HepG2 (cell line): ENCODE measurements around the gene DCLK1. TPM values are rescaled to one million over a fixed set of nuclear protein-coding genes. Genes with fewer than 3 reads are reported as not detected.

Source experiments
- ATAC-seq: fragments of 200-7000 bp; cut with Tn5 transposase; 3 replicates; pipeline ENCODE4 v1.9.1; 2020; ENCODE audit warnings: mild to moderate bottlenecking, moderate library complexity
- BruUV-seq: library from RNA; stranded (reverse); fragments of 400-500 nt; replicated peaks from 2 replicates; lab custom pipeline; 2021; lab: Mats Ljungman, UMichigan
- CTCF ChIA-PET: fragments of 300-600 bp; formaldehyde crosslinking; extraction: SDS; loops from one replicate; lab custom pipeline; 2021; ENCODE audit warnings: low total read pairs, inconsistent platforms, low intra/inter-chr PET ratio; lab: Yijun Ruan, JAX
- POLR2A ChIA-PET: fragments of 350-600 bp; sonication (Branson Sonifier 250); formaldehyde crosslinking; loops from one replicate; lab custom pipeline; 2020; ENCODE audit warnings: antibody characterized with exemption, inconsistent platforms; lab: Yijun Ruan, JAX
- DNase-seq: peaks from one replicate; pipeline ENCODE4 v3.0.0-alpha.2; 2015; ENCODE audit warnings: low spot score
- FAIRE-seq: peaks from 3 replicates; lab custom pipeline; 2011; peaks lifted over from hg19 to GRCh38; lab: Jason Lieb, UNC
- H2AFZ ChIP-seq: one replicate; pipeline ENCODE4 v1.6.1; 2011; ENCODE audit warnings: low read length, inconsistent platforms
- H3K27ac ChIP-seq: fragments of 300-600 bp; 3 replicates; pipeline ENCODE4 v1.8.0; 2011; ENCODE audit warnings: mixed run types, mild to moderate bottlenecking, mixed read lengths, low read length, inconsistent platforms; ENCODE audit not compliant: insufficient read depth; ENCODE audit errors: extremely low read length
- H3K27me3 ChIP-seq, 2 experiments: fragments of 200-600 bp in 1 of 2; 2 replicates in 1 of 2; 3 replicates in 1 of 2; pipeline versions ENCODE4 v1.6.0 to v1.8.0; 2011; ENCODE audit warnings: low read length in 2 of 2, mild to moderate bottlenecking in 2 of 2, moderate library complexity in 2 of 2, inconsistent platforms in 1 of 2; ENCODE audit not compliant: insufficient read depth in 2 of 2, control insufficient read depth in 1 of 2
- H3K36me3 ChIP-seq, 2 experiments: fragments of 200-600 bp in 1 of 2; replicated peaks in 1 of 2; 2 replicates in 1 of 2; 3 replicates in 1 of 2; pipeline versions ENCODE4 v1.5.1 to v1.8.0; 2011; ENCODE audit warnings: low read length in 2 of 2, inconsistent platforms in 1 of 2; ENCODE audit not compliant: insufficient read depth in 2 of 2, control insufficient read depth in 1 of 2
- H3K4me1 ChIP-seq: 2 replicates; pipeline ENCODE4 v1.5.1; 2012; ENCODE audit warnings: low read length, inconsistent platforms; ENCODE audit not compliant: insufficient read depth
- H3K4me2 ChIP-seq: 2 replicates; pipeline ENCODE4 v1.6.0; 2011; ENCODE audit warnings: low read depth, low read length, inconsistent platforms
- H3K4me3 ChIP-seq, 3 experiments: fragments of 200-600 bp in 1 of 3; sonication (generic), shearing (Covaris generic) in 1 of 3; replicated peaks in 1 of 3; 2 replicates each; pipeline ENCODE4 v1.5.1; 2011 to 2016; ENCODE audit warnings: low read length in 3 of 3, inconsistent platforms in 2 of 3, low read depth in 2 of 3, mild to moderate bottlenecking in 2 of 3, control low read depth in 1 of 3, mixed read lengths in 1 of 3; ENCODE audit not compliant: insufficient read depth in 1 of 3
- H3K79me2 ChIP-seq: one replicate; pipeline ENCODE4 v1.6.1; 2011; ENCODE audit warnings: low read length, inconsistent platforms; ENCODE audit not compliant: insufficient read depth
- H3K9ac ChIP-seq: 2 replicates; pipeline ENCODE4 v1.6.0; 2011; ENCODE audit warnings: mild to moderate bottlenecking, low read depth, low read length, inconsistent platforms; ENCODE audit not compliant: insufficient read depth
- H3K9me3 ChIP-seq: 2 replicates; pipeline ENCODE4 v1.5.1; 2012; ENCODE audit warnings: mild to moderate bottlenecking, low read length
- H4K20me1 ChIP-seq: 2 replicates; pipeline ENCODE4 v1.6.0; 2011; ENCODE audit warnings: inconsistent platforms, mild to moderate bottlenecking, low read length, moderate library complexity; ENCODE audit not compliant: insufficient read depth
- ELF4 ChIP-seq: sonication (generic); formaldehyde crosslinking; IDR thresholded peaks from 2 replicates; pipeline ENCODE4 v1.5.0; 2020; ENCODE audit warnings: missing genetic modification reagents, mild to moderate bottlenecking, moderate library complexity, borderline replicate concordance
- KLF15 ChIP-seq: sonication (generic); formaldehyde crosslinking; IDR thresholded peaks from 2 replicates; pipeline ENCODE4 v1.8.1; 2023; ENCODE audit warnings: borderline replicate concordance, mild to moderate bottlenecking, inconsistent platforms, missing genetic modification reagents, mixed read lengths
- TP53 ChIP-seq: sonication (generic); formaldehyde crosslinking; conservative IDR thresholded peaks from 2 replicates; pipeline ENCODE4 v1.4.0; 2020; ENCODE audit warnings: missing genetic modification reagents
- ZFP36L1 ChIP-seq: sonication (generic); formaldehyde crosslinking; IDR thresholded peaks from 2 replicates; pipeline ENCODE4 v1.8.0; 2022; ENCODE audit warnings: mild to moderate bottlenecking, missing genetic modification reagents, moderate library complexity
- WGBS: methylation state at CpG from one replicate; pipeline ENCODE4 v1.1.6; 2017; ENCODE audit warnings: low lambda C conversion rate; 5-methylcytosine and 5-hydroxymethylcytosine counted together
- in situ Hi-C: cut with HindIII; loops from 2 replicates; pipeline ENCODE4 v1.10.0; 2017; ENCODE audit warnings: low pct_unique_long_range_greater_than_20kb; ENCODE audit not compliant: extremely low pct_ligation_motif_present
- intact Hi-C: fragments of 100-400 bp; cut with micrococcal nuclease; formaldehyde crosslinking; loops from one replicate; pipeline ENCODE4 v1.10.0; 2022; ENCODE audit not compliant: unreplicated experiment
- polyA plus RNA-seq, 8 experiments: library from polyadenylated mRNA; depleted of rRNA in 3 of 8; stranded (reverse) in 7 of 8; unstranded in 1 of 8; fragments of >200 nt; fragmentation: Illumina TruSeq in 4 of 8; extraction: Trizol in 4 of 8; gene quantifications; 2 replicates each; pipeline versions ENCODE4 v1.2.1 to v1.2.3, GENCODE V29; 2011 to 2016; ENCODE audit warnings: low read depth in 4 of 8, missing spikeins in 1 of 8, mixed read lengths in 1 of 8; ENCODE audit not compliant: insufficient read depth in 1 of 8
- total RNA-seq, 5 experiments: library from RNA; depleted of rRNA; stranded (reverse); fragments of >200 nt; fragmentation: Illumina TruSeq; extraction: Trizol; gene quantifications; 2 replicates each; pipeline ENCODE4 v1.2.3, GENCODE V29; 2016; ENCODE audit warnings: low read depth in 1 of 5
- TF ChIP-seq, protein P1 (sequence below): sonication (generic); formaldehyde crosslinking; IDR thresholded peaks from 2 replicates; pipeline ENCODE4 v1.8.1; 2023; ENCODE audit warnings: missing genetic modification reagents, inconsistent platforms, borderline replicate concordance
- TF ChIP-seq, protein P2 (sequence below): sonication (generic); formaldehyde crosslinking; IDR thresholded peaks from 2 replicates; pipeline ENCODE4 v1.4.0; 2020; ENCODE audit warnings: mild to moderate bottlenecking, missing genetic modification reagents

Gene DCLK1
- total and polyA plus RNA-seq, 2 of the 13 experiments (the other 11 are each of a cell fraction or from before 2014, with no cell fraction given): not detected

DNA sequence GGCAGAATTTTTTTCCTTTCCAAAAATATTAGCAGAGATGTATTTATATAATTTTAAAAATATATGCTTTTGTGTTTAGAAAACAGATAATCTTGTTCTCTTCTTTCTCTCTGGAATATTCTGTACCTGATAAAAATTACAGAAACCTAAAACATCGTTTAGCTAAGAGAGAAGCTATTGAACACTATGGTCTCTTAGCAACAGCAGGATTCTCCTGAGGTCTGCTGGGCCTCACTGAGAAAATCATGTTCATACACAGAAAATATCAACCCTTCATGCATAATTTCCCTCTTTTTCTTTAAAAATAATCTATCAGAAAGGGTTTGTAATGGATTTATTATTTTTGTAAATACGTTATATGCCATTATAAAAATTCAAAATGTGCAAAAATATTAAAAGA lies 242.2 kb downstream of the DCLK1 start:
- no peak for TF ChIP-seq ZFP36L1 (CRISPR knock-in tag)
- TF ChIP-seq, protein P1, sequence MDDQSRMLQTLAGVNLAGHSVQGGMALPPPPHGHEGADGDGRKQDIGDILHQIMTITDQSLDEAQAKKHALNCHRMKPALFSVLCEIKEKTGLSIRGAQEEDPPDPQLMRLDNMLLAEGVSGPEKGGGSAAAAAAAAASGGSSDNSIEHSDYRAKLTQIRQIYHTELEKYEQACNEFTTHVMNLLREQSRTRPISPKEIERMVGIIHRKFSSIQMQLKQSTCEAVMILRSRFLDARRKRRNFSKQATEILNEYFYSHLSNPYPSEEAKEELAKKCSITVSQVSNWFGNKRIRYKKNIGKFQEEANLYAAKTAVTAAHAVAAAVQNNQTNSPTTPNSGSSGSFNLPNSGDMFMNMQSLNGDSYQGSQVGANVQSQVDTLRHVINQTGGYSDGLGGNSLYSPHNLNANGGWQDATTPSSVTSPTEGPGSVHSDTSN (CRISPR knock-in tag): no peak
- in situ Hi-C loops (no loop called here), intact Hi-C loops (no loop called here)
- DNase-seq (no peak), FAIRE-seq (no peak), ATAC-seq (no peak)
- 0% methylated on average over 2 of the region's 2 CpGs for WGBS
- Histone ChIP-seq H2AFZ (no peak overlapping the region), H3K4me2 (no peak overlapping the region), H3K36me3 (no peaks in the 10 kb centered on the region), H3K27me3 (no peaks in the 10 kb centered on the region), H3K9me3 (no peaks in the 10 kb centered on the region), H3K4me3 (no peak overlapping the region), H3K9ac (no peak overlapping the region), H3K79me2 (no peaks in the 10 kb centered on the region), H4K20me1 (no peaks in the 10 kb centered on the region), H3K27ac (no peak overlapping the region), H3K4me1 (no peaks in the 10 kb centered on the region)
- CTCF ChIA-PET: no interaction called here
- POLR2A ChIA-PET: no interaction called here
- no TSS peak for BruUV-seq

DNA sequence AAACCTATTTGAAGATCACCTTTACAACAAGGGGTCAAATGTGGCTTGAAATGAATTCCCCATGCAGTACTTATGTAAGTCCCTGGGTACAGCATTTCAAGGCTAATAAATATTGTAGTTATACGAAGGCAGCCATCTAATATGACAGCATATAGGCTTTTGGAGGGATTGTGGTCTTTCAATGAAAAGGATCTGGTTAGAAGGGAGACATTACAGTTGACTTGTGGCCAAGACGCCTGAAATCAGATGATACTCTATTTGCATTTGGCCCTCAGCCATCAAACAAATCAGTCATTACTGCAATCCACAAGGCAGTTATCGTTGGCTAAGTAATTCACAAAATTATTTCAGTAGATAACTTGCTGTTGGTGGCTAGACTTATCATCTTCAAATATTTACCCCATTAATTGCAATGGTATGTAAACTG lies 242.7 kb downstream of the DCLK1 start:
- H4K20me1 ChIP-seq: no peaks in the 10 kb centered on the region
- H2AFZ ChIP-seq: no peak overlapping the region
- no peaks in the 10 kb centered on the region for H3K36me3 ChIP-seq
- WGBS: 3% methylated on average over 3 of the region's 3 CpGs
- no TSS peak for BruUV-seq
- DNase-seq (no peak), ATAC-seq (no peak), FAIRE-seq (no peak)
- no peaks in the 10 kb centered on the region for H3K4me1 ChIP-seq
- ChIA-PET CTCF (no interaction called here), POLR2A (no interaction called here)
- no peaks in the 10 kb centered on the region for H3K9me3 ChIP-seq
- in situ Hi-C loops: no loop called here
- H3K27me3 ChIP-seq: no peaks in the 10 kb centered on the region
- intact Hi-C loops: no loop called here
- TF ChIP-seq KLF15: no peak
- TF ChIP-seq, protein P2, sequence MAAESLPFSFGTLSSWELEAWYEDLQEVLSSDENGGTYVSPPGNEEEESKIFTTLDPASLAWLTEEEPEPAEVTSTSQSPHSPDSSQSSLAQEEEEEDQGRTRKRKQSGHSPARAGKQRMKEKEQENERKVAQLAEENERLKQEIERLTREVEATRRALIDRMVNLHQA (CRISPR knock-in tag): no peak
- TF ChIP-seq TP53 (CRISPR knock-in tag): no peak
- no peak for TF ChIP-seq ELF4 (CRISPR knock-in tag)
- H3K27ac ChIP-seq: no peak overlapping the region
- no peak overlapping the region for H3K9ac ChIP-seq
- H3K4me2 ChIP-seq: no peak overlapping the region
- H3K79me2 ChIP-seq: no peaks in the 10 kb centered on the region
- no peak overlapping the region for H3K4me3 ChIP-seq
